GM18868 (cell line): ENCODE data around the gene PTPRD.

ENCODE experiments used
- ATAC-seq: cut with Tn5 transposase; IDR thresholded peaks from one replicate; pipeline ENCODE4 v1.9.1; 2021; ENCODE audit warnings: mild to moderate bottlenecking, moderate library complexity; ENCODE audit not compliant: unreplicated experiment

The PTPRD gene

DNA sequence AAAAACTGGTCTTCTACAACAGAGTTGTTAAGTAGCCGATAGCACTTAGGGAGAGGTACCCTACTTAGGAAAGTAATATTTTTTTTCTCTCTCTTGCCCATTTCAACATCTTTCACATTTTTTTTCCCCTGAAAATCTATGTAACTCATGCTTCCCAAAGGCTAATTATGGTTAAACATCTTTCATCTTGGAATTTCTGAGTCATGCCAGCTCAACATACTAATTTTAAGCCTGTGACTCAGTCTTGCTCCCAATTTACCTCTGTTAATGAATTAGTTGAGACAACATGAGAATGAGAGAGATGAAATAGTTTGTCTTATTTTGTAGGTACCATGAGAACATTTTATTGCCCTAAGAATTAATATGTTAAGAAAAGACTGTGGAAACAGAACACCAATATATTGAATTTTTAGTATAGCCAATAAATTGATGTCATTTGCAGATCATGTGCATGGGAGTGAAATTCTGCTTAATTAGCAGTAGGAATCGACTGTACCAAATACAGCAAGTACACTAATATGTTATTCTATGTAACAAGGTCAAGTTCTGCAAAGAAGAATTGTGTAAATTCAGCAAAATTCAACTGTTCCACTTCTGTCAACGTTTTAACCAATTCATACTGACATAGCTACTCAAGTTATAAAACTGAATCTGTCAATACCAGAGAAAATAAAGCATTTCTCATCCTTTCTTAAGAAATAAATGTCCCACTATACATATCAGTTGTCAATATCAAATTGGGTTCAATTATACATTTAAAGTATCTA lies 550.0 kb downstream of the PTPRD start:
- ATAC-seq = no peak

GRCh38 chr9:10059044-10059443 lies 553.8 kb downstream of the PTPRD start:
- ATAC-seq = no peak

DNA sequence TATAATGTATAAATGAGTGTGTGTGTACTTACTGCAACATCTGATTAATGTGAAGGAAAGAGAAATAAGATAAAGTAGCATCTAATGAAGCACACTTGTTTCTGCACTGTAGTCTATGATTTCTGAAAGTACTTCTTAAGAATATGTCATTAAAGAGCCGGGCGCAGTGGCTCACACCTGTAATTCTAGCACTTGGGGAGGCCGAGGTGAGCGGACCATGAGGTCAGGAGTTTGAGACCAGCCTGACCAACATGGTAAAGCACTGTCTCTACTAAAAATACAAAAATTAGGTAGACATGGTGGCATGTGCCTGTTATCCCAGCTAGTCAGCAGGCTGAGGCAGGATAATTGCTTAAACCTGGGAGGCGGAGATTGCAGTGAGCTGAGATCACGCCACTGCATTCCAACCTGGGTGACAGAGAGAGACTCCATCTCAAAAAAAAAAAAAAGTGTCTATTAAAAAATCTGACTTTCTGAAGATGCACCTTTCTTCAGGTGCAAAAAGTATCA lies 556.9 kb downstream of the PTPRD start:
- ATAC-seq = no peak

DNA sequence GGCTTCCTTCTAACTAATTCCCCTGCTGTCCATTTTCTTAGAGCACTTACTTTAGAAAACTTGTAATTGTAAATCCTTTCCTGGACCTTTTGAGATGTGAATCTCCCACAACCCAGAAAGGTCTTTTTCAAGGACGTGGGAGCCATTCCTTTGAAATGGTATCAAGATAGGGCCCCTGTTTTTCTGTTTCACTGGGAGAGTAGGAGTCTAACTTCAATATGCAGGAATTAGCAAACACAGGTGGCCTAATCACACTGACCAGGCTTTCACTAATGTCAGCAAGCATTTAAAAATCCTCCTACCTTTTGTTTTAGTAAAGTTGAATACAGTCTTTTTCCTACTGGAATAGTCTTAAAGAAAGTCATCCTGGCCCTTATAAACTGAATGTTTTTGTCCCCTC lies 558.3 kb downstream of the PTPRD start:
- no peak for ATAC-seq

- ATAC-seq = no peak
Observed at GRCh38 chr9:10052916-10053315, 559.9 kb downstream of the PTPRD start.

- no peak for ATAC-seq
Observed at GRCh38 chr9:10052181-10052580, 560.6 kb downstream of the PTPRD start.

GRCh38 chr9:10050016-10050415 lies 562.8 kb downstream of the PTPRD start:
- no peak for ATAC-seq

GRCh38 chr9:10048994-10049393 lies 563.8 kb downstream of the PTPRD start:
- no peak for ATAC-seq

GRCh38 chr9:10045598-10045997 lies 567.2 kb downstream of the PTPRD start:
- no peak for ATAC-seq

- ATAC-seq = no peak
Observed at GRCh38 chr9:10041726-10042229, 571.0 kb downstream of the PTPRD start.

DNA sequence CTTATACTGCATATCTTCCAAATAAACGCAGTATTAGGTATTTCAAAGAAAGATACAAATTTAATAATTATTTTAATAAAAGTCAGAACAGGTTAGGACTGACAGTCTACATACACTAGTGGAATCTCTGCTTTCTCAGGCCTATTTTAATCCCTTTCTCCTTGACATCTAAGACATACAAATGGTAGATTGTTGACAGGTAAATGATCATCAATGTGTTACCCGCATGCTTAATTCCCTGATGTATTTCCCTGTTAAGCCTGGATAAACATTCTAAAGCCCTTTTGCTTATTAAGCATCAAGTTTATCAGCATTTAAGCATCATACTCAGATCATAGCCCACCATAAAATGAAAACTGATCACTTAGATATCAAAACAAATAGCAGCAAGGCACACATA lies 576.7 kb downstream of the PTPRD start:
- no peak for ATAC-seq

GRCh38 chr9:10032166-10032565 lies 580.6 kb downstream of the PTPRD start:
- no peak for ATAC-seq

DNA sequence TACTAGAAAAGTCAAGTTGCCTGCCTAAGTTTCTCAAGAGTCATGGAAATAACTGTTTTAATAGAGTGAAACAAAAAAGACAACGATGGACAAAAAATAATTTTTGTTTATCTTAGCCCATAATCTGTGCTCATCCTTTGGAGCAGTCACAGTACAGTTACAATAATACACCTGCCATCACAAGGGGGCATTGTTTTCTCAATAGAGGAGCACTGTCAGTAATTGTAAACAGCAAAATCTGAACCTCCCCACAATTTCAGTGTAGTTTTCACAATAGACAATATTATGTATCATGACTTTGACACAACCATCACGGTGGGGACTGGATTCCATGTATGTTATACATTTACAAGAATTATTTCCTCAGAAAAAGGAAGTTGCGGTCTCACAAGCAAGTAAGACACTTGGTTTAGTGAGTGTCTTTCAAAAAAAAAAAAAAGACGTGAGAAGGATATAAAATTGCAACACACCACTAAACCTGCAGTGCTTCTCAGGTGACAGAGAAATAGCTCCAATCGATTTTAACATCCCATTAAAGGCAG lies 586.3 kb downstream of the PTPRD start:
- ATAC-seq = no peak

GRCh38 chr9:10015755-10016154 lies 597.0 kb downstream of the PTPRD start:
- no peak for ATAC-seq

- ATAC-seq = no peak
Observed at GRCh38 chr9:10014889-10015288, 597.9 kb downstream of the PTPRD start.

DNA sequence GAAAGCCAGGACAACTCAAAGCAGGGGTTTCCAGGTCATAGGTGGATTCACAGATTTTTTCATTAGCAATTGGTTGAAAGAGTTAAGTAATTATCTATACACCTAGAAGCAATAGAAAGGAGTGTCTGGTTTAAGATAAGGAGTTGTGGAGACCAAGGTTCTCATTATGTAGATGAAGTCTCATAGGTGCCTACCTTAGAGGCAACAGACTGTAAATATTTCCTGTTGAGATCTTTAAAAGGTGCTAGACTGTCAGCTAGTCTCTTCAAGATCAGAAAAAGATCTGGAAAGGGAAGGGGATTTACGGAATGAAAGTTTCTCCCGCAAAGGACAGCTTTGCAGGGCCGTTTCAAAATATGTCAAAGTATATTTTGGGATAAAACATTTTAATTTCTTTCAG lies 603.4 kb downstream of the PTPRD start:
- ATAC-seq = no peak

DNA sequence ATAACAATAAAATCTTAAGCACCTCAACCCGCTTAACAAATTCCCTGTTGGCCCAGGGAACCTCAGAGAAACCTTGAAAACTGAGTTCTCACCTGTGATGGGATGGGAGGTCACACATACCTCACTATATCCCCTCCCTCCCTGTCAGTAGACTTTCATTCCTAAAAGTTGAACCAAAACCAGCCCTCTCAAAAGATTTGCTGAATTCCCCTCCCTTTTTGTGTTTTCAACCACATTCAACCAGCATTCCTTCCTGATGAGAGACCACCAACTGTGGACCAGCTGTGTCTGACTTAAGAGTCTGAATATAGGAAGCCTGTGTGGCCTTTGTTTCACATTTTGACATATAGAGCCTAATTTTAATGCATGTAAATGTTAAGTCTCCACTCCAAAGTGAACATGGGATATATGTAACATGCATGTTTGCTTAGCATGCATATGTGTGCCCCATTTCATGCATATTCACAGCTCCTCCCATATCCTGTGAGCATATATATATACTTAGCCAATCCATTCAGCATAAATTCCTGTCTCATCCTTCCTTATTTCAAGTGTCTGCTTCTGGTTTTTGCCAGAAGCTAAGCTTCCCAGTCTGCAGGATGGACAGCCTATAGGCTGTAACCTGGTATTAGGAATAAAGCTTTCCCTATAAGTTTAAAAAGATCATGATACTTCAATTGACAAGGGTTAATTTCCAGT lies 604.6 kb downstream of the PTPRD start:
- ATAC-seq = no peak

DNA sequence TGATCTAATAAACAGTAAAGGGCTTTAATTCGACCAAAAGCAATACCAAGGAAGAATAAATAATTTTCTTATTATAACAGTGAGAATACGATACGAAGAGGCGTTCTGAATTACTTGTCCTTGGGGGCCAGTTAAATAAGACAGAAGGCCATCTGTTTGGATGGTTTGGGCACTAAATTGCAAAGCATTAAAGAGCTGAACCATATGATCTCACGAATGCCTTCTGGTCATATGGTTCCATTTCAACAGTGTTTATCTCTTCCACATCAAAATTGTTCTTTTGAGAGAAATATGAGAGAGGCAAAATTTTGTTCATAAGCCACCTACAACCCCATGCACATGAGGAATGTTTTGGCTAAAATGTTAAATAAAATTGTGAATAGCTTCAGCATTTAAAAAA lies 605.4 kb downstream of the PTPRD start:
- ATAC-seq = no peak

GRCh38 chr9:10005206-10005605 lies 607.6 kb downstream of the PTPRD start:
- no peak for ATAC-seq

- no peak for ATAC-seq
Observed at GRCh38 chr9:10003047-10003446, 609.8 kb downstream of the PTPRD start.

GRCh38 chr9:10000669-10001068 lies 612.1 kb downstream of the PTPRD start:
- no peak for ATAC-seq
